HepG2 (cell line): Measurements from ENCODE around the gene CCDC177. TPM values are rescaled to one million over a fixed set of nuclear protein-coding genes. Genes with fewer than 3 reads are reported as not detected.
A peak's percentile ranks its signal among the peaks of the same experiment; 100 is the strongest.

ENCODE experiments used
- ATAC-seq: fragments of 200-7000 bp; cut with Tn5 transposase; 3 replicates; pipeline ENCODE4 v1.9.1; 2020; ENCODE audit warnings: mild to moderate bottlenecking, moderate library complexity
- BruUV-seq: library from RNA; stranded (reverse); fragments of 400-500 nt; replicated peaks from 2 replicates; lab custom pipeline; 2021; lab: Mats Ljungman, UMichigan
- CTCF ChIA-PET: fragments of 300-600 bp; formaldehyde crosslinking; extraction: SDS; loops from one replicate; lab custom pipeline; 2021; ENCODE audit warnings: low total read pairs, inconsistent platforms, low intra/inter-chr PET ratio; lab: Yijun Ruan, JAX
- POLR2A ChIA-PET: fragments of 350-600 bp; sonication (Branson Sonifier 250); formaldehyde crosslinking; loops from one replicate; lab custom pipeline; 2020; ENCODE audit warnings: antibody characterized with exemption, inconsistent platforms; lab: Yijun Ruan, JAX
- DNase-seq: peaks from one replicate; pipeline ENCODE4 v3.0.0-alpha.2; 2015; ENCODE audit warnings: low spot score
- FAIRE-seq: peaks from 3 replicates; lab custom pipeline; 2011; peaks lifted over from hg19 to GRCh38; lab: Jason Lieb, UNC
- H2AFZ ChIP-seq: one replicate; pipeline ENCODE4 v1.6.1; 2011; ENCODE audit warnings: low read length, inconsistent platforms
- H3K27ac ChIP-seq: fragments of 300-600 bp; 3 replicates; pipeline ENCODE4 v1.8.0; 2011; ENCODE audit warnings: mixed run types, mild to moderate bottlenecking, mixed read lengths, low read length, inconsistent platforms; ENCODE audit not compliant: insufficient read depth; ENCODE audit errors: extremely low read length
- H3K27me3 ChIP-seq, 2 experiments: fragments of 200-600 bp in 1 of 2; 2 replicates in 1 of 2; 3 replicates in 1 of 2; pipeline versions ENCODE4 v1.6.0 to v1.8.0; 2011; ENCODE audit warnings: low read length in 2 of 2, mild to moderate bottlenecking in 2 of 2, moderate library complexity in 2 of 2, inconsistent platforms in 1 of 2; ENCODE audit not compliant: insufficient read depth in 2 of 2, control insufficient read depth in 1 of 2
- H3K36me3 ChIP-seq, 2 experiments: fragments of 200-600 bp in 1 of 2; replicated peaks in 1 of 2; 2 replicates in 1 of 2; 3 replicates in 1 of 2; pipeline versions ENCODE4 v1.5.1 to v1.8.0; 2011; ENCODE audit warnings: low read length in 2 of 2, inconsistent platforms in 1 of 2; ENCODE audit not compliant: insufficient read depth in 2 of 2, control insufficient read depth in 1 of 2
- H3K4me1 ChIP-seq: 2 replicates; pipeline ENCODE4 v1.5.1; 2012; ENCODE audit warnings: low read length, inconsistent platforms; ENCODE audit not compliant: insufficient read depth
- H3K4me2 ChIP-seq: 2 replicates; pipeline ENCODE4 v1.6.0; 2011; ENCODE audit warnings: low read depth, low read length, inconsistent platforms
- H3K4me3 ChIP-seq, 3 experiments: fragments of 200-600 bp in 1 of 3; sonication (generic), shearing (Covaris generic) in 1 of 3; replicated peaks in 1 of 3; 2 replicates each; pipeline ENCODE4 v1.5.1; 2011 to 2016; ENCODE audit warnings: low read length in 3 of 3, inconsistent platforms in 2 of 3, low read depth in 2 of 3, mild to moderate bottlenecking in 2 of 3, control low read depth in 1 of 3, mixed read lengths in 1 of 3; ENCODE audit not compliant: insufficient read depth in 1 of 3
- H3K79me2 ChIP-seq: one replicate; pipeline ENCODE4 v1.6.1; 2011; ENCODE audit warnings: low read length, inconsistent platforms; ENCODE audit not compliant: insufficient read depth
- H3K9ac ChIP-seq: 2 replicates; pipeline ENCODE4 v1.6.0; 2011; ENCODE audit warnings: mild to moderate bottlenecking, low read depth, low read length, inconsistent platforms; ENCODE audit not compliant: insufficient read depth
- H3K9me3 ChIP-seq: 2 replicates; pipeline ENCODE4 v1.5.1; 2012; ENCODE audit warnings: mild to moderate bottlenecking, low read length
- H4K20me1 ChIP-seq: 2 replicates; pipeline ENCODE4 v1.6.0; 2011; ENCODE audit warnings: inconsistent platforms, mild to moderate bottlenecking, low read length, moderate library complexity; ENCODE audit not compliant: insufficient read depth
- KDM1A ChIP-seq: IDR thresholded peaks from 2 replicates; pipeline ENCODE4 v1.6.1; 2016; ENCODE audit warnings: missing compliant biosample characterization
- MTA1 ChIP-seq: sonication (generic); formaldehyde crosslinking; IDR thresholded peaks from 2 replicates; pipeline ENCODE4 v1.4.0; 2020; ENCODE audit warnings: missing genetic modification reagents, mild to moderate bottlenecking, borderline replicate concordance
- STAG1 ChIP-seq: sonication (generic); formaldehyde crosslinking; IDR thresholded peaks from 2 replicates; pipeline ENCODE4 v1.4.0; 2020; ENCODE audit warnings: missing genetic modification reagents
- YEATS4 ChIP-seq: sonication (generic); formaldehyde crosslinking; IDR thresholded peaks from 2 replicates; pipeline ENCODE4 v1.4.0; 2020; ENCODE audit warnings: missing genetic modification reagents, borderline replicate concordance
- ZFP37 ChIP-seq: sonication (generic); formaldehyde crosslinking; IDR thresholded peaks from 2 replicates; pipeline ENCODE4 v1.4.0; 2020; ENCODE audit warnings: missing genetic modification reagents, borderline replicate concordance
- ZNF263 ChIP-seq: sonication (generic); formaldehyde crosslinking; IDR thresholded peaks from 2 replicates; pipeline ENCODE4 v1.4.0; 2020; ENCODE audit warnings: missing genetic modification reagents
- ZNF30 ChIP-seq: sonication (generic); formaldehyde crosslinking; IDR thresholded peaks from 2 replicates; pipeline ENCODE4 v1.5.0; 2020; ENCODE audit warnings: mild to moderate bottlenecking, missing genetic modification reagents
- WGBS: methylation state at CpG from one replicate; pipeline ENCODE4 v1.1.6; 2017; ENCODE audit warnings: low lambda C conversion rate; 5-methylcytosine and 5-hydroxymethylcytosine counted together
- in situ Hi-C: cut with HindIII; loops from 2 replicates; pipeline ENCODE4 v1.10.0; 2017; ENCODE audit warnings: low pct_unique_long_range_greater_than_20kb; ENCODE audit not compliant: extremely low pct_ligation_motif_present
- intact Hi-C: fragments of 100-400 bp; cut with micrococcal nuclease; formaldehyde crosslinking; loops from one replicate; pipeline ENCODE4 v1.10.0; 2022; ENCODE audit not compliant: unreplicated experiment
- polyA plus RNA-seq, 8 experiments: library from polyadenylated mRNA; depleted of rRNA in 3 of 8; stranded (reverse) in 7 of 8; unstranded in 1 of 8; fragments of >200 nt; fragmentation: Illumina TruSeq in 4 of 8; extraction: Trizol in 4 of 8; gene quantifications; 2 replicates each; pipeline versions ENCODE4 v1.2.1 to v1.2.3, GENCODE V29; 2011 to 2016; ENCODE audit warnings: low read depth in 4 of 8, missing spikeins in 1 of 8, mixed read lengths in 1 of 8; ENCODE audit not compliant: insufficient read depth in 1 of 8
- total RNA-seq, 5 experiments: library from RNA; depleted of rRNA; stranded (reverse); fragments of >200 nt; fragmentation: Illumina TruSeq; extraction: Trizol; gene quantifications; 2 replicates each; pipeline ENCODE4 v1.2.3, GENCODE V29; 2016; ENCODE audit warnings: low read depth in 1 of 5
- TF ChIP-seq, protein P1 (sequence below): sonication (generic); formaldehyde crosslinking; IDR thresholded peaks from 2 replicates; pipeline ENCODE4 v1.5.0; 2020; ENCODE audit warnings: mild to moderate bottlenecking, missing genetic modification reagents, moderate library complexity
- TF ChIP-seq, protein P2 (sequence below): sonication (generic); formaldehyde crosslinking; IDR thresholded peaks from 2 replicates; pipeline ENCODE4 v1.4.0; 2020; ENCODE audit warnings: missing genetic modification reagents, borderline replicate concordance
- TF ChIP-seq, protein P3 (sequence below): sonication (generic); formaldehyde crosslinking; IDR thresholded peaks from 2 replicates; pipeline ENCODE4 v1.4.0; 2020; ENCODE audit warnings: missing genetic modification reagents

Gene CCDC177
- total and polyA plus RNA-seq, 2 of the 13 experiments (the other 11 are each of a cell fraction or from before 2014, with no cell fraction given), result not detected

- Histone ChIP-seq H4K20me1 (no peaks in the 10 kb centered on the region), H3K4me1 (no peaks in the 10 kb centered on the region), H3K79me2 (no peaks in the 10 kb centered on the region), H3K4me3 (no peak overlapping the region), H3K27me3 (peaks cover 3 to 21% of the 10 kb centered on the region in 2 experiments; a peak in 4 of 5 replicates), H3K36me3 (no peaks in the 10 kb centered on the region), H3K4me2 (no peak overlapping the region), H3K9ac (no peak overlapping the region), H3K27ac (no peak overlapping the region), H2AFZ (no peak overlapping the region), H3K9me3 (no peaks in the 10 kb centered on the region)
- intact Hi-C loops, result loop anchor here (2.0 kb wide), 1 partner anchor 27 kb away; the partner anchor contains the start of gene CCDC177
- FAIRE-seq, result no peak
- no peak for DNase-seq
- ATAC-seq, result peak; percentile 69
- in situ Hi-C loops, result no loop called here
- BruUV-seq, result no TSS peak
- CTCF ChIA-PET, result interaction anchor here (1.8 kb wide), 1 partner anchor 27 kb away, joined by 5 read pairs; the partner anchor contains the start of gene CCDC177
- TF ChIP-seq ZNF30 (CRISPR knock-in tag), result no peak
- TF ChIP-seq, protein P1, sequence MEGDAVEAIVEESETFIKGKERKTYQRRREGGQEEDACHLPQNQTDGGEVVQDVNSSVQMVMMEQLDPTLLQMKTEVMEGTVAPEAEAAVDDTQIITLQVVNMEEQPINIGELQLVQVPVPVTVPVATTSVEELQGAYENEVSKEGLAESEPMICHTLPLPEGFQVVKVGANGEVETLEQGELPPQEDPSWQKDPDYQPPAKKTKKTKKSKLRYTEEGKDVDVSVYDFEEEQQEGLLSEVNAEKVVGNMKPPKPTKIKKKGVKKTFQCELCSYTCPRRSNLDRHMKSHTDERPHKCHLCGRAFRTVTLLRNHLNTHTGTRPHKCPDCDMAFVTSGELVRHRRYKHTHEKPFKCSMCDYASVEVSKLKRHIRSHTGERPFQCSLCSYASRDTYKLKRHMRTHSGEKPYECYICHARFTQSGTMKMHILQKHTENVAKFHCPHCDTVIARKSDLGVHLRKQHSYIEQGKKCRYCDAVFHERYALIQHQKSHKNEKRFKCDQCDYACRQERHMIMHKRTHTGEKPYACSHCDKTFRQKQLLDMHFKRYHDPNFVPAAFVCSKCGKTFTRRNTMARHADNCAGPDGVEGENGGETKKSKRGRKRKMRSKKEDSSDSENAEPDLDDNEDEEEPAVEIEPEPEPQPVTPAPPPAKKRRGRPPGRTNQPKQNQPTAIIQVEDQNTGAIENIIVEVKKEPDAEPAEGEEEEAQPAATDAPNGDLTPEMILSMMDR, result peak; percentile 54
- TF ChIP-seq, protein P2, sequence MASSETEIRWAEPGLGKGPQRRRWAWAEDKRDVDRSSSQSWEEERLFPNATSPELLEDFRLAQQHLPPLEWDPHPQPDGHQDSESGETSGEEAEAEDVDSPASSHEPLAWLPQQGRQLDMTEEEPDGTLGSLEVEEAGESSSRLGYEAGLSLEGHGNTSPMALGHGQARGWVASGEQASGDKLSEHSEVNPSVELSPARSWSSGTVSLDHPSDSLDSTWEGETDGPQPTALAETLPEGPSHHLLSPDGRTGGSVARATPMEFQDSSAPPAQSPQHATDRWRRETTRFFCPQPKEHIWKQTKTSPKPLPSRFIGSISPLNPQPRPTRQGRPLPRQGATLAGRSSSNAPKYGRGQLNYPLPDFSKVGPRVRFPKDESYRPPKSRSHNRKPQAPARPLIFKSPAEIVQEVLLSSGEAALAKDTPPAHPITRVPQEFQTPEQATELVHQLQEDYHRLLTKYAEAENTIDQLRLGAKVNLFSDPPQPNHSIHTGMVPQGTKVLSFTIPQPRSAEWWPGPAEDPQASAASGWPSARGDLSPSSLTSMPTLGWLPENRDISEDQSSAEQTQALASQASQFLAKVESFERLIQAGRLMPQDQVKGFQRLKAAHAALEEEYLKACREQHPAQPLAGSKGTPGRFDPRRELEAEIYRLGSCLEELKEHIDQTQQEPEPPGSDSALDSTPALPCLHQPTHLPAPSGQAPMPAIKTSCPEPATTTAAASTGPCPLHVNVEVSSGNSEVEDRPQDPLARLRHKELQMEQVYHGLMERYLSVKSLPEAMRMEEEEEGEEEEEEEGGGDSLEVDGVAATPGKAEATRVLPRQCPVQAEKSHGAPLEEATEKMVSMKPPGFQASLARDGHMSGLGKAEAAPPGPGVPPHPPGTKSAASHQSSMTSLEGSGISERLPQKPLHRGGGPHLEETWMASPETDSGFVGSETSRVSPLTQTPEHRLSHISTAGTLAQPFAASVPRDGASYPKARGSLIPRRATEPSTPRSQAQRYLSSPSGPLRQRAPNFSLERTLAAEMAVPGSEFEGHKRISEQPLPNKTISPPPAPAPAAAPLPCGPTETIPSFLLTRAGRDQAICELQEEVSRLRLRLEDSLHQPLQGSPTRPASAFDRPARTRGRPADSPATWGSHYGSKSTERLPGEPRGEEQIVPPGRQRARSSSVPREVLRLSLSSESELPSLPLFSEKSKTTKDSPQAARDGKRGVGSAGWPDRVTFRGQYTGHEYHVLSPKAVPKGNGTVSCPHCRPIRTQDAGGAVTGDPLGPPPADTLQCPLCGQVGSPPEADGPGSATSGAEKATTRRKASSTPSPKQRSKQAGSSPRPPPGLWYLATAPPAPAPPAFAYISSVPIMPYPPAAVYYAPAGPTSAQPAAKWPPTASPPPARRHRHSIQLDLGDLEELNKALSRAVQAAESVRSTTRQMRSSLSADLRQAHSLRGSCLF (CRISPR knock-in tag), result no peak
- TF ChIP-seq STAG1 (CRISPR knock-in tag), result peak; percentile 52
- no peak for TF ChIP-seq KDM1A (CRISPR knock-in tag)
- no peak for TF ChIP-seq YEATS4 (CRISPR knock-in tag)
- TF ChIP-seq ZNF263 (CRISPR knock-in tag), result peak; percentile 99
- TF ChIP-seq ZFP37, result no peak
- TF ChIP-seq, protein P3, sequence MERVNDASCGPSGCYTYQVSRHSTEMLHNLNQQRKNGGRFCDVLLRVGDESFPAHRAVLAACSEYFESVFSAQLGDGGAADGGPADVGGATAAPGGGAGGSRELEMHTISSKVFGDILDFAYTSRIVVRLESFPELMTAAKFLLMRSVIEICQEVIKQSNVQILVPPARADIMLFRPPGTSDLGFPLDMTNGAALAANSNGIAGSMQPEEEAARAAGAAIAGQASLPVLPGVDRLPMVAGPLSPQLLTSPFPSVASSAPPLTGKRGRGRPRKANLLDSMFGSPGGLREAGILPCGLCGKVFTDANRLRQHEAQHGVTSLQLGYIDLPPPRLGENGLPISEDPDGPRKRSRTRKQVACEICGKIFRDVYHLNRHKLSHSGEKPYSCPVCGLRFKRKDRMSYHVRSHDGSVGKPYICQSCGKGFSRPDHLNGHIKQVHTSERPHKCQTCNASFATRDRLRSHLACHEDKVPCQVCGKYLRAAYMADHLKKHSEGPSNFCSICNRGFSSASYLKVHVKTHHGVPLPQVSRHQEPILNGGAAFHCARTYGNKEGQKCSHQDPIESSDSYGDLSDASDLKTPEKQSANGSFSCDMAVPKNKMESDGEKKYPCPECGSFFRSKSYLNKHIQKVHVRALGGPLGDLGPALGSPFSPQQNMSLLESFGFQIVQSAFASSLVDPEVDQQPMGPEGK (CRISPR knock-in tag), result peak; percentile 49
- 0 out of 2 replicates have a peak, but pooled peaks have one; percentile 27 for TF ChIP-seq MTA1 (CRISPR knock-in tag)
- POLR2A ChIA-PET, result no interaction called here
- 45% methylated on average over 20 of the region's 46 CpGs for WGBS
Measured at GRCh38 chr14:69547701-69548348, 26.8 kb downstream of the CCDC177 start.
